OCI-LY7 (cell line): ENCODE results near the gene CLINT1. TPM values are rescaled to one million over a fixed set of nuclear protein-coding genes. Genes with fewer than 3 reads are reported as not detected.

ENCODE experiments used
- BruUV-seq: library from RNA; stranded (reverse); fragments of 400-500 nt; replicated peaks from 2 replicates; lab custom pipeline; 2021; lab: Mats Ljungman, UMichigan
- CTCF ChIA-PET: fragments of 300-600 bp; sonication (Branson Sonifier 250); formaldehyde crosslinking; loops from one replicate; lab custom pipeline; 2022; ENCODE audit warnings: antibody characterized with exemption; ENCODE audit not compliant: unreplicated experiment; lab: Charles Lee
- POLR2A ChIA-PET: fragments of 300-600 bp; sonication (Branson Sonifier 250); formaldehyde crosslinking; loops from one replicate; lab custom pipeline; 2022; ENCODE audit warnings: antibody characterized with exemption; lab: Charles Lee
- DNase-seq: peaks from one replicate; pipeline ENCODE4 v3.0.0-alpha.2; 2015; ENCODE audit warnings: low spot score
- H2AFZ ChIP-seq: fragments of 200-600 bp; sonication (generic), shearing (Covaris generic); 2 replicates; pipeline ENCODE4 v1.6.1; 2014; ENCODE audit warnings: mild to moderate bottlenecking, antibody characterized with exemption, low read length, moderate library complexity
- H3K27ac ChIP-seq: fragments of 200-600 bp; sonication (generic); 2 replicates; pipeline ENCODE4 v1.5.1; 2014; ENCODE audit warnings: mixed run types, low read depth, mild to moderate bottlenecking, moderate library complexity, low read length, inconsistent platforms; ENCODE audit not compliant: poor library complexity, severe bottlenecking
- H3K36me3 ChIP-seq: fragments of 200-600 bp; sonication (generic); 2 replicates; pipeline ENCODE4 v1.6.1; 2014; ENCODE audit warnings: mild to moderate bottlenecking, antibody characterized with exemption, low read length, moderate library complexity, mixed read lengths; ENCODE audit not compliant: insufficient read depth
- H3K4me1 ChIP-seq: fragments of 200-600 bp; sonication (generic); 2 replicates; pipeline ENCODE4 v1.5.1; 2014; ENCODE audit warnings: mild to moderate bottlenecking, low read length; ENCODE audit not compliant: insufficient read depth, poor library complexity, severe bottlenecking
- H3K4me2 ChIP-seq: fragments of 200-600 bp; sonication (generic); 2 replicates; pipeline ENCODE4 v1.6.1; 2014; ENCODE audit warnings: mild to moderate bottlenecking, low read length
- H3K4me3 ChIP-seq: fragments of 200-600 bp; sonication (generic); 2 replicates; pipeline ENCODE4 v1.5.1; 2014; ENCODE audit warnings: mild to moderate bottlenecking, low read depth, low read length; ENCODE audit not compliant: poor library complexity, severe bottlenecking
- H3K79me2 ChIP-seq: fragments of 200-600 bp; sonication (generic); 2 replicates; pipeline ENCODE4 v1.6.1; 2016; ENCODE audit warnings: low read depth, mild to moderate bottlenecking, low read length, moderate library complexity, mixed read lengths; ENCODE audit not compliant: insufficient read depth
- H3K9me2 ChIP-seq: fragments of 200-600 bp; sonication (generic); 2 replicates; pipeline ENCODE4 v1.6.1; 2016; ENCODE audit warnings: mild to moderate bottlenecking, low read length, mixed read lengths; ENCODE audit not compliant: insufficient read depth
- H3K9me3 ChIP-seq: fragments of 200-600 bp; sonication (generic); 2 replicates; pipeline ENCODE4 v1.6.1; 2014; ENCODE audit warnings: mild to moderate bottlenecking, mixed run types, low read length, mixed read lengths
- H4K20me1 ChIP-seq: fragments of 200-600 bp; sonication (generic); 2 replicates; pipeline ENCODE4 v1.6.1; 2014; ENCODE audit warnings: mild to moderate bottlenecking, antibody characterized with exemption, low read length, moderate library complexity, mixed read lengths; ENCODE audit not compliant: insufficient read depth
- CTCF ChIP-seq: fragments of 200-600 bp; sonication (generic); conservative IDR thresholded peaks from 2 replicates; pipeline ENCODE4 v1.5.1; 2014; ENCODE audit warnings: mild to moderate bottlenecking, antibody characterized with exemption, low read length, moderate library complexity, mixed read lengths
- EZH2phosphoT487 ChIP-seq: fragments of 200-600 bp; sonication (generic); IDR thresholded peaks from 2 replicates; pipeline ENCODE4 v1.6.1; 2018; ENCODE audit warnings: low read depth, borderline replicate concordance, mild to moderate bottlenecking, mixed run types, antibody characterized with exemption, low read length, moderate library complexity, mixed read lengths
- intact Hi-C: fragments of 100-400 bp; cut with micrococcal nuclease; formaldehyde crosslinking; loops from one replicate; pipeline ENCODE4 v1.10.0; 2022; ENCODE audit not compliant: unreplicated experiment
- total RNA-seq, 2 experiments: library from RNA; depleted of rRNA in 1 of 2; stranded (reverse); fragments of >200 nt in 1 of 2; shearing (Covaris generic) in 1 of 2; gene quantifications; 2 replicates each; pipeline ENCODE4 v1.2.3, GENCODE V29; 2014 to 2022

Gene CLINT1
- total RNA-seq, 2 experiments from 2014 or later, result 107 to 135 TPM

GRCh38 chr5:157907479-157907878 is 48.5 kb upstream of the CLINT1 start:
- Histone ChIP-seq H4K20me1 (no peaks in the 10 kb centered on the region), H3K4me3 (no peak overlapping the region), H3K4me2 (no peak overlapping the region), H3K9me3 (no peaks in the 10 kb centered on the region), H3K9me2 (no peaks in the 10 kb centered on the region), H3K36me3 (no peaks in the 10 kb centered on the region), H3K79me2 (no peaks in the 10 kb centered on the region), H2AFZ (0 out of 2 replicates have a peak overlapping the region, but pooled peaks have one; percentile 2), H3K27ac (no peak overlapping the region), H3K4me1 (peaks cover 37% of the 10 kb centered on the region)
- ChIA-PET CTCF (no interaction called here), POLR2A (interaction anchor here (0.6 to 1.0 kb wide), 6 partner anchors 16 to 909 kb away, joined by 3 to 6 read pairs (median 4); no protein-coding TSS in a partner anchor)
- TF ChIP-seq CTCF, result no peak
- TF ChIP-seq EZH2phosphoT487, result no peak
- BruUV-seq, result no TSS peak
- no peak for DNase-seq
- intact Hi-C loops, result no loop called here

- H3K4me3 ChIP-seq, result no peak overlapping the region
- no peaks in the 10 kb centered on the region for H3K79me2 ChIP-seq
- no peak overlapping the region for H3K4me2 ChIP-seq
- H3K4me1 ChIP-seq, result peaks cover 31% of the 10 kb centered on the region
- no peak overlapping the region for H3K27ac ChIP-seq
- ChIA-PET CTCF (no interaction called here), POLR2A (interaction anchor here (0.6 to 1.4 kb wide), 3 partner anchors 10 to 850 kb away, joined by 3 to 8 read pairs (median 5); no protein-coding TSS in a partner anchor)
- H3K9me3 ChIP-seq, result no peaks in the 10 kb centered on the region
- H2AFZ ChIP-seq, result no peak overlapping the region
- H3K9me2 ChIP-seq, result no peaks in the 10 kb centered on the region
- no peak for DNase-seq
- intact Hi-C loops, result no loop called here
- no TSS peak for BruUV-seq
- no peaks in the 10 kb centered on the region for H3K36me3 ChIP-seq
- no peaks in the 10 kb centered on the region for H4K20me1 ChIP-seq
- TF ChIP-seq EZH2phosphoT487, result no peak
- TF ChIP-seq CTCF, result no peak
These were observed 44.1 kb upstream of the CLINT1 start for GRCh38 chr5:157903117-157903450.

- POLR2A ChIA-PET, result interaction anchor here (0.6 to 1.4 kb wide), 4 partner anchors 10 to 850 kb away, joined by 3 to 8 read pairs (median 5); no protein-coding TSS in a partner anchor
- H3K9me2 ChIP-seq, result no peaks in the 10 kb centered on the region
These were observed 43.6 kb upstream of the CLINT1 start for GRCh38 chr5:157902449-157903116.

More at GRCh38 chr5:157902449-157903116, 43.6 kb upstream of the CLINT1 start:
- BruUV-seq, result no TSS peak
- no peaks in the 10 kb centered on the region for H4K20me1 ChIP-seq
- peaks cover 31% of the 10 kb centered on the region for H3K4me1 ChIP-seq
- H3K36me3 ChIP-seq, result no peaks in the 10 kb centered on the region
- H2AFZ ChIP-seq, result no peak overlapping the region
- intact Hi-C loops, result no loop called here
- H3K4me2 ChIP-seq, result no peak overlapping the region
- H3K79me2 ChIP-seq, result no peaks in the 10 kb centered on the region
- TF ChIP-seq CTCF (no peak), EZH2phosphoT487 (no peak)
- CTCF ChIA-PET, result no interaction called here
- H3K4me3 ChIP-seq, result no peak overlapping the region
- no peak for DNase-seq
- no peaks in the 10 kb centered on the region for H3K9me3 ChIP-seq
- no peak overlapping the region for H3K27ac ChIP-seq
